HCT116 (cell line): Measurements from ENCODE around the gene EFS. TPM values are rescaled to one million over a fixed set of nuclear protein-coding genes. Genes with fewer than 3 reads are reported as not detected.
A peak's percentile ranks its signal among the peaks of the same experiment; 100 is the strongest.

ENCODE experiments used
- ATAC-seq: fragments of 200-7000 bp; cut with Tn5 transposase; 2 replicates; pipeline ENCODE4 v1.9.1; 2020; ENCODE audit warnings: mild to moderate bottlenecking, moderate library complexity
- BruUV-seq: library from RNA; stranded (reverse); fragments of 400-500 nt; replicated peaks from 2 replicates; lab custom pipeline; 2021; lab: Mats Ljungman, UMichigan
- CTCF ChIA-PET: fragments of 300-600 bp; sonication (Branson Sonifier 250); formaldehyde crosslinking; loops from one replicate; lab custom pipeline; 2021; ENCODE audit warnings: antibody characterized with exemption; lab: Charles Lee
- POLR2A ChIA-PET: fragments of 300-600, 350-600 bp; sonication (Branson Sonifier 250); formaldehyde crosslinking; loops from one replicate; lab custom pipeline; 2021; ENCODE audit warnings: antibody characterized with exemption; lab: Charles Lee
- RAD21 ChIA-PET, 2 experiments: fragments of 300-600 bp; sonication (Branson Sonifier 250); formaldehyde crosslinking; loops; one replicate each; lab custom pipeline; 2023; ENCODE audit warnings: low total read pairs in 2 of 2; ENCODE audit not compliant: uncharacterized antibody in 2 of 2, unreplicated experiment in 2 of 2, low non-redundant PET in 1 of 2; lab: Charles Lee
- DNase-seq: peaks from one replicate; pipeline ENCODE4 v3.0.0-alpha.2; 2010; ENCODE audit warnings: low read depth, low spot score
- H2AFZ ChIP-seq: fragments of 200-600 bp; shearing (Covaris generic), sonication (generic); 2 replicates; pipeline ENCODE4 v1.6.1; 2017; ENCODE audit warnings: low read depth, mixed run types, mixed read lengths, antibody characterized with exemption, low read length; ENCODE audit not compliant: poor library complexity, severe bottlenecking
- H3K27ac ChIP-seq: 2 replicates; pipeline ENCODE4 v1.5.1; 2012; ENCODE audit warnings: low read depth, low read length
- H3K27me3 ChIP-seq: fragments of 200-600 bp; sonication (generic); 2 replicates; pipeline ENCODE4 v1.6.1; 2016; ENCODE audit warnings: mixed run types, low read length, mixed read lengths; ENCODE audit not compliant: insufficient read depth
- H3K36me3 ChIP-seq, 2 experiments: fragments of 200-500 bp in 1 of 2; fragments of 200-600 bp in 1 of 2; sonication (Bioruptor generic) in 1 of 2; sonication (generic) in 1 of 2; 2 replicates each; pipeline versions ENCODE4 v1.5.1 to v1.6.1; 2014 to 2016; ENCODE audit warnings: low read length in 2 of 2, inconsistent platforms in 1 of 2, mixed read lengths in 1 of 2, mixed run types in 1 of 2; ENCODE audit not compliant: insufficient read depth in 2 of 2, control insufficient read depth in 1 of 2
- H3K4me1 ChIP-seq, 2 experiments: fragments of 200-600 bp in 1 of 2; sonication (generic) in 1 of 2; 2 replicates each; pipeline versions ENCODE4 v1.5.1 to v1.6.1; 2012 to 2017; ENCODE audit warnings: low read length in 2 of 2, inconsistent platforms in 1 of 2, mild to moderate bottlenecking in 1 of 2, mixed read lengths in 1 of 2, mixed run types in 1 of 2, moderate library complexity in 1 of 2; ENCODE audit not compliant: insufficient read depth in 2 of 2, control insufficient read depth in 1 of 2
- H3K4me2 ChIP-seq: fragments of 200-600 bp; sonication (generic); 2 replicates; pipeline ENCODE4 v1.6.1; 2017; ENCODE audit warnings: mixed run types, low read length, mixed read lengths
- H3K4me3 ChIP-seq, 2 experiments: fragments of 200-600 bp in 1 of 2; sonication (generic) in 1 of 2; replicated peaks in 1 of 2; 2 replicates each; pipeline ENCODE4 v1.5.1; 2011 to 2016; ENCODE audit warnings: low read length in 2 of 2, control low read depth in 1 of 2, low read depth in 1 of 2, mild to moderate bottlenecking in 1 of 2, mixed read lengths in 1 of 2, mixed run types in 1 of 2
- H3K79me2 ChIP-seq: fragments of 200-600 bp; sonication (generic); 2 replicates; pipeline ENCODE4 v1.6.1; 2017; ENCODE audit warnings: mild to moderate bottlenecking, mixed run types, low read length, moderate library complexity, mixed read lengths; ENCODE audit not compliant: insufficient read depth
- H3K9ac ChIP-seq: fragments of 200-600 bp; sonication (generic); 2 replicates; pipeline ENCODE4 v1.6.1; 2016; ENCODE audit warnings: low read length, mixed read lengths
- H3K9me2 ChIP-seq: fragments of 200-600 bp; sonication (generic), shearing (Covaris generic); 2 replicates; pipeline ENCODE4 v1.6.1; 2017; ENCODE audit warnings: mixed run types, mild to moderate bottlenecking, moderate library complexity; ENCODE audit not compliant: insufficient read depth
- H3K9me3 ChIP-seq, 2 experiments: fragments of 200-500 bp in 1 of 2; fragments of 200-600 bp in 1 of 2; sonication (Bioruptor generic) in 1 of 2; sonication (generic) in 1 of 2; 2 replicates each; pipeline ENCODE4 v1.6.1; 2014 to 2017; ENCODE audit warnings: low read length in 2 of 2, mixed read lengths in 2 of 2, inconsistent platforms in 1 of 2, low read depth in 1 of 2, mild to moderate bottlenecking in 1 of 2, mixed run types in 1 of 2, moderate library complexity in 1 of 2; ENCODE audit not compliant: control insufficient read depth in 1 of 2, insufficient read depth in 1 of 2
- H4K20me1 ChIP-seq: fragments of 200-600 bp; sonication (generic), shearing (Covaris generic); 2 replicates; pipeline ENCODE4 v1.6.1; 2017; ENCODE audit warnings: mixed run types, mild to moderate bottlenecking, moderate library complexity; ENCODE audit not compliant: insufficient read depth
- CBX3 ChIP-seq: IDR thresholded peaks from 2 replicates; pipeline ENCODE4 v1.6.1; 2012; ENCODE audit warnings: low read depth
- EGR1 ChIP-seq: IDR thresholded peaks from 2 replicates; pipeline ENCODE4 v1.6.1; 2012; ENCODE audit warnings: low read depth
- ELF1 ChIP-seq: IDR thresholded peaks from 2 replicates; pipeline ENCODE4 v1.6.1; 2012; ENCODE audit warnings: low read depth, borderline replicate concordance
- EZH2 ChIP-seq: fragments of 200-600 bp; sonication (generic); IDR thresholded peaks from 2 replicates; pipeline ENCODE4 v1.6.1; 2017; ENCODE audit warnings: antibody characterized with exemption, mixed run types
- FOSL1 ChIP-seq: IDR thresholded peaks from 2 replicates; pipeline ENCODE4 v1.6.1; 2012; ENCODE audit warnings: low read depth
- POLR2A ChIP-seq: IDR thresholded peaks from 2 replicates; pipeline ENCODE4 v1.7.0; 2011; ENCODE audit warnings: borderline replicate concordance; ENCODE audit not compliant: insufficient read depth, insufficient read length; ENCODE audit errors: extremely low read depth
- POLR2AphosphoS5 ChIP-seq: IDR thresholded peaks from 2 replicates; pipeline ENCODE4 v1.6.1; 2011; ENCODE audit warnings: mild to moderate bottlenecking, low read depth, low read length, moderate library complexity
- RAD21 ChIP-seq: IDR thresholded peaks from 2 replicates; pipeline ENCODE4 v1.6.1; 2012; ENCODE audit warnings: low read depth, mild to moderate bottlenecking
- SIN3A ChIP-seq: IDR thresholded peaks from 2 replicates; pipeline ENCODE4 v1.6.1; 2012; ENCODE audit warnings: low read depth
- SP1 ChIP-seq: IDR thresholded peaks from 2 replicates; pipeline ENCODE4 v1.6.1; 2012; ENCODE audit warnings: low read depth
- SRF ChIP-seq: IDR thresholded peaks from 2 replicates; pipeline ENCODE4 v1.6.1; 2012; ENCODE audit warnings: low read depth
- TCF7L2 ChIP-seq: IDR thresholded peaks from 2 replicates; pipeline ENCODE4 v1.7.0; 2011; ENCODE audit warnings: borderline replicate concordance, inconsistent platforms; ENCODE audit not compliant: insufficient read depth, insufficient read length; ENCODE audit errors: extremely low read depth
- YY1 ChIP-seq: IDR thresholded peaks from 2 replicates; pipeline ENCODE4 v1.6.1; 2011; ENCODE audit warnings: low read length, low read depth, moderate library complexity, mild to moderate bottlenecking; ENCODE audit not compliant: insufficient replicate concordance; ENCODE audit errors: extremely low read depth
- intact Hi-C: fragments of 100-400 bp; cut with micrococcal nuclease; formaldehyde crosslinking; loops from 2 replicates; pipeline ENCODE4 v1.10.0; 2022
- total RNA-seq: library from RNA; stranded (reverse); gene quantifications from one replicate; pipeline ENCODE4 v1.2.1, GENCODE V29; 2021; ENCODE audit not compliant: unreplicated experiment
- TF ChIP-seq, protein P1 (sequence below): IDR thresholded peaks from 2 replicates; pipeline ENCODE4 v1.6.1; 2012
- TF ChIP-seq, protein P2 (sequence below): IDR thresholded peaks from 2 replicates; pipeline ENCODE4 v1.6.1; 2012

Gene EFS
- total RNA-seq, 1 experiment from 2014 or later: 0.10 TPM

DNA sequence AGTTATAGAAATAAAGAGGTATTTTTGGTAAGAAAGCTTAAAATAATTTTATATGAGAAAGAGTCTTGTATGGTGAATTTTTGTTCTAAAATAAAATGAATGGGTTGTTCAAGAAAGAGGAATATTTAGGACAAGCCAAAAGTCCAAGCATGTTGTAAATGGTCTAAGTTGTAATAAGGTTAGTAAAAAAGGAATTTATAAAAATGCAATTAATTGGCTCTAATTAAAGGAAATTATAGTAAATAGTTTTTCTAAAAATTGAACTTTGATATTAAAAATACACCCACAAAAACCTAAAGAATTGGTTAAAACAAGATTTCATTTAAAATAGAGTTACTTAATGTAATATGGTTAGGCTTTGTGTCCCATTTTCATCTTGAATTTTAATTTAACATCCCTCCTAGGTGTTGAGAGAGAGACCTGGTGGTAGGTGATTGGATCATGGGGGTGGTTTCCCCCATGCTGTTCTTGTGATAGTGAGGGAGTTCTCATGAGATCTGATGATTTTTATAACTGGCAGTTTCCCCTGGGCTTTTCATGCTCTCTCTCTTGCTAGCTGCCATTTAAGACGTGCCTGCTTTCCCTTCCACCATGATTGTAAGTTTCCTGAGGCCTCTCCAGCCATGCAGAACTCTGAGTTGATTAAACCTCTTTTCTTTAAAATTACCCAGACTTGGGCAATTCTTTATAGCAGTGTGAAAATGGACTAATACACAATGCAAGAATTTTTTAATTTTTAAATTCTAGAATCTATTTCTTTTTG lies 25.3 kb downstream of the EFS start:
- H3K27me3 ChIP-seq: no peaks in the 10 kb centered on the region
- H4K20me1 ChIP-seq: no peaks in the 10 kb centered on the region
- POLR2A ChIA-PET: no interaction called here
- RAD21 ChIA-PET: no interaction called here
- no peak for TF ChIP-seq SRF
- no peak for TF ChIP-seq FOSL1
- TF ChIP-seq RAD21: no peak
- no peak for TF ChIP-seq POLR2AphosphoS5
- TF ChIP-seq CBX3: no peak
- no peak for TF ChIP-seq EGR1
- TF ChIP-seq SIN3A: no peak
- TF ChIP-seq ELF1: no peak
- no peak for ATAC-seq
- no TSS peak for BruUV-seq
- DNase-seq: peak; percentile 15
- H3K9me2 ChIP-seq: no peaks in the 10 kb centered on the region
- no peaks in the 10 kb centered on the region for H3K79me2 ChIP-seq
- intact Hi-C loops: no loop called here
- no peak overlapping the region for H2AFZ ChIP-seq
- no peak overlapping the region for H3K9ac ChIP-seq
- no peaks in the 10 kb centered on the region for H3K4me1 ChIP-seq
- no peak overlapping the region for H3K4me2 ChIP-seq
- no peak overlapping the region for H3K4me3 ChIP-seq
- CTCF ChIA-PET: interaction anchor here (1.8 kb wide), 1 partner anchor 21 kb away, joined by 4 read pairs; no protein-coding TSS in a partner anchor
- peaks cover 12 to 13% of the 10 kb centered on the region in 2 experiments; a peak in 2 of 4 replicates for H3K9me3 ChIP-seq
- H3K36me3 ChIP-seq: no peaks in the 10 kb centered on the region
- no peak overlapping the region for H3K27ac ChIP-seq

DNA sequence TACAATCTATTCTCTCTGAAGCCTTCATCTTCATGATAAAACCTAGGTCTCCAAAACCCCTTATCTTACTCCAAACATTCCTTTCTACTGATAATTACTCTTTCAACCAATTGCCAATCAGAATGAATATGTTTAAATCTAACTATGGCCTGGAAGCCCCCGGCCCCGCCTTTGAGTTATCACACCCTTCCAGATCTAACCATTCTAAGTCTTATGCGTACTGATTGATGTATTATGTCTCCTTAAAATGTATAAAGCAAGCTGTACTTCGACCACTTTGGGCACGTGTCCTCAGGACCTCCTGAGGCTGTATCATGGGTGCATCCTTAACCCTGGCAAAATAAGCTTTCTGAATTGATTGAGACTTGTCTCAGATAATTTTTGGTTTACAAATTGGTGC lies 29.3 kb downstream of the EFS start:
- BruUV-seq: no TSS peak
- Histone ChIP-seq H4K20me1 (no peaks in the 10 kb centered on the region), H3K27ac (no peak overlapping the region), H3K36me3 (no peaks in the 10 kb centered on the region), H3K9me3 (peaks cover 10% of the 10 kb centered on the region in 2 experiments; a peak in 1 of 4 replicates), H3K79me2 (no peaks in the 10 kb centered on the region), H3K9me2 (no peaks in the 10 kb centered on the region), H3K4me2 (no peak overlapping the region), H3K4me3 (no peak overlapping the region), H3K27me3 (no peaks in the 10 kb centered on the region), H2AFZ (no peak overlapping the region), H3K9ac (no peak overlapping the region), H3K4me1 (no peaks in the 10 kb centered on the region)
- RAD21 ChIA-PET: no interaction called here
- CTCF ChIA-PET: no interaction called here
- intact Hi-C loops: no loop called here
- POLR2A ChIA-PET: no interaction called here
- DNase-seq (no peak), ATAC-seq (no peak)
- TF ChIP-seq POLR2A (no peak), SRF (no peak), EZH2 (no peak), YY1 (no peak), TCF7L2 (no peak), RAD21 (no peak), SP1 (no peak), CBX3 (no peak), EGR1 (no peak)
- TF ChIP-seq, protein P1, sequence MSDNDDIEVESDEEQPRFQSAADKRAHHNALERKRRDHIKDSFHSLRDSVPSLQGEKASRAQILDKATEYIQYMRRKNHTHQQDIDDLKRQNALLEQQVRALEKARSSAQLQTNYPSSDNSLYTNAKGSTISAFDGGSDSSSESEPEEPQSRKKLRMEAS: no peak
- TF ChIP-seq, protein P2, sequence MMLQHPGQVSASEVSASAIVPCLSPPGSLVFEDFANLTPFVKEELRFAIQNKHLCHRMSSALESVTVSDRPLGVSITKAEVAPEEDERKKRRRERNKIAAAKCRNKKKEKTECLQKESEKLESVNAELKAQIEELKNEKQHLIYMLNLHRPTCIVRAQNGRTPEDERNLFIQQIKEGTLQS: no peak
